SKM-1 treated with dmso at 0.1 percent for 144 hours (cell line): ENCODE measurements around the gene VSIG4.

Experiments
- DNase-seq: peaks from one replicate; lab custom pipeline; 2025; ENCODE audit not compliant: unreplicated experiment; lab: John Stamatoyannopoulos, UW

VSIG4 gene

GRCh38 chrX:66009231-66009845, 30.5 kb downstream of the VSIG4 start:
- no peak for DNase-seq

DNA sequence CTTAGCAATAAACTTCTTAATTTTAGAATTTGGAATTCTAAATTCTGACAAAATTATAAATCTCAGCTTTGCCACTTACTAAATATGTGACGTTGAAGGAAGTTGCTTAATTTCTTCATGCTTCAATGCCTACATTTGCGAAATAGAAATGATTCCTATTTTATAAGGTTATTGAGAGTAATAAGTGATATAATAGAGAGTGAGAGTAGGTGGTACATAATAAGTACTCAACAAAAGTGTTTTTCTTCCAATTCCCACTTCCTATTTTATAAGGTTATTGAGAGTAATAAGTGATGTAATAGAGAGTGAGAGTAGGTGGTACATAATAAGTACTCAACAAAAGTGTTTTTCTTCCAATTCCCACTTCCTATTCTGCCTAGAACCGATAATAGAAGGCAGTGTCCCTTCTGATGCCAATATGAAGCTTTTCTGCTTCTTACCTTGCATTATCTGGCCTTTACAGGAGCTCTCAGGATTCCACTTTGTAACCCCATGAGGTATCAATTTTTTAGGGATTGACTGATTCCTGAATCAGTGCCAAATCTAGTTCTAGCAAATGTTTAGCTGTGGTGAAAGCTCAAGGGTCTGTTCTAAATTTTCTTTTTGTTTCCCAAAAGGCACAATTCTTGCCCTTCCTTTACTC, 31.4 kb downstream of the VSIG4 start:
- DNase-seq: no peak

- DNase-seq: no peak
These were observed 32.0 kb downstream of the VSIG4 start for GRCh38 chrX:66007851-66008250.

GRCh38 chrX:66005830-66006449, 33.9 kb downstream of the VSIG4 start:
- DNase-seq: peak; percentile 29

GRCh38 chrX:66004928-66005829, 34.7 kb downstream of the VSIG4 start:
- DNase-seq: peak; percentile 87

DNA sequence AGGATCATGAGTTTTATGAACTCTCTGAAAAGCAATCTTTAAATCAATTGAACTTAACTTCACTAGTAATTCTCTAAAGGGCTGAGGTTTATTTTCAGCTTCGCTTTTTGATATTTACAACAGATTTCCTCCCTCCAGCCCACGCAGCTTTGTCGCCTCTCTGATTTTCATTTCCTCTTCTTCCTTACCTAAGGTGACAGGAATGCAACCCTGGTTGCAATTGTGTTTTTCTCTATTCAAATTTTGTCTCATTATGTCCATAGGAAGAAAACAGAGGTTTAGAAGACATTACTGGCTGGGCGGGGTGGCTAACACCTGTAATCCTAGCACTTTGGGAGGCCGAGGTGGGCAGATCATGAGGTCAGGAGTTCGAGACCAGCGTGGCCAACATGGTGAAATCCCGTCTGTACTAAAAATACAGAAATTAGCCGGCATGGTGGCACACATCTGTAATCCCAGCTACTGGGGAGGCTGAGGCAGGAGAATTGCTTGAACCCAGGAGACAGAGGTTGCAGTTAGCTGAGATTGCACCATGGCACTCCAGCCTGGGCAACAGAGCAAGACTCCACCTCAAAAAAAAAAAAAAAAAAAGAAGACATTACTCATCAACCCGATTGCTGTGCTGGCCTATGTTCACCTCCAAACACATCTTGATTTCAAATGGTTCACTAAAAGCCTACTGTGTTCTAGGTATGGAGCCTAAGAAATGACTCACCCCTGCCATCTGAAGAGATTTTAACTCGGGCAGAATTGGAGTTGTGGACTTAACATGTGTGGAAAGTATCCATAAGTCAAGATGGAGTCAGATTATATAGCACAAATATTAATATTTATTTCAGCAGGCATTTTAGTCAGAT, 36.8 kb downstream of the VSIG4 start:
- no peak for DNase-seq

DNA sequence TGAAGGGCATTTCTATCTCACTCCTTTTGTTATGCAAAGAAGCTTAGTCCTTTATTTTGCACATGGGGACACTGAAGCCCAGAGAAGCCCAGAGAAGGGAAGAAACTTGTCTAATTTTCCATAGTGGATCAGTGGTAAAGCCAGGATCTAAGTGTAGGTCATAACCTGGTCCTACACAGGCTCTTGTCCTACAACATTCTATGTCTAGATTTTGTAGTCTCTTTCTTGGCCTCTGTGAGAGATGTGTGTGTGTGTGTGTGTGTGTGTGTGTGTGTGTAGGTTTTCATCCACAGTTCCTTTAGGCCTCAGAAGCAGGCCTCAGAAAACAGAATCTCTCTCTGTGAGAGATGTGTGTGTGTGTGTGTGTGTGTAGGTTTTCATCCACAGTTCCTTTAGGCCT, 38.3 kb downstream of the VSIG4 start:
- no peak for DNase-seq

DNA sequence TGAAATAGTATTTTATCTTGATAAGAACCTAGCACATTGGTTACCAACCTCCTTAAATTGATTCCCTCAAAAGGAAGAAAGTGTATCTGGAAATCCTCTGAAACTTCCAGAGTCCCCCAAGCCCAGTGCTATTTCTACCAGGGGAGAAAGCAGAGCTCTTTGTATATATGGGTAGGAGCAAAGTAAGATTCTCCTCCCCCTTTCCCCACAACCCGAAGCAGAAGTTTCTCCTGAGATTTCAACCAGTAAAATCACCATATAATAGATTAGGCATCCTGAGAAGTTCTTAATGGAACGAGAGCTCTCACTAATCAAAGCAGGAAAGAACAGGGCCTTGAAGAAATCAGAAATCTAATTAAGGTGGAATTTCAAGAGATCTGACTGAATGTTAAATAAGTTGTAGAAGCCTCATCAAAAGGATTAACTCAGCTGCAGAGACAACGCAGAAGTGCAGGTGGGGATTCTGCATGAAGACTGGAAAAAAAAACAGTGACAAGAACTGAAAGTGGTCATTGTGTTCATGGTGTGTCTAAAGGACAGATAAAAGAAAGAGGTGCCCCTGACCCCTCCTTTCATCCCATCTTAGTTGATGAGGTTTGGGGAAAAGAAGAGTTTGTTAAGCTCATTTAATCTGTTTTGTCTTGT, 39.1 kb downstream of the VSIG4 start:
- DNase-seq: no peak

GRCh38 chrX:66000178-66000577, 39.7 kb downstream of the VSIG4 start:
- DNase-seq: no peak

DNA sequence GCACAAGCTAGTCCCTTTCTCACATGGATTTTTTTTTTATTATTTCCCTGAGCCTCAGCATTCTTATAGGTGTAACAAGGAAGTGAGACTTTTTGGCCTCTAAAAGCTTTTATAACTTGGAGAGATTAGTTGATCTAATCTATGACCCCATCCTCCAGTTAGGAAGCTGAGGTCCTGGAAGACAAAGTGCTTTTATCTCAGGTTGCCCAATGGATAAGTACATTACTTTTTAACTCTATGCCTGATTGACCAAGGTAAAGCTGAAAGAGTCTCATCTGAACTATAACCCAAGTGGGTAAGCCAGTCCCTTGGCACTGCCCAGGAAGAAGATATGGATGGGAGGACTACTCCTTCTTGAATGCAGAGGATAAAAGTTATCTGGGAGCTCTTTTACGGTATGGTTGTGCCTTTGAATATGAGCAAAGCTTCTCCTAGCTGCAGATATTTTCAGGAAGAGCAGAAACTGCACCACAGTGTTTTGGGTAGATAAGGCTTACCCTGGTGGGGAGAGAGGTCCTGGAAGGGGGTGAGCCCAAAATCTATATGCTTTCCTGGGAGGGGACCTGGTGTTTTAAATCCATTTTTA, 40.2 kb downstream of the VSIG4 start:
- DNase-seq: no peak

GRCh38 chrX:65999029-65999562, 40.8 kb downstream of the VSIG4 start:
- DNase-seq: no peak

GRCh38 chrX:65997978-65998717, 41.7 kb downstream of the VSIG4 start:
- peak; percentile 91 for DNase-seq

DNA sequence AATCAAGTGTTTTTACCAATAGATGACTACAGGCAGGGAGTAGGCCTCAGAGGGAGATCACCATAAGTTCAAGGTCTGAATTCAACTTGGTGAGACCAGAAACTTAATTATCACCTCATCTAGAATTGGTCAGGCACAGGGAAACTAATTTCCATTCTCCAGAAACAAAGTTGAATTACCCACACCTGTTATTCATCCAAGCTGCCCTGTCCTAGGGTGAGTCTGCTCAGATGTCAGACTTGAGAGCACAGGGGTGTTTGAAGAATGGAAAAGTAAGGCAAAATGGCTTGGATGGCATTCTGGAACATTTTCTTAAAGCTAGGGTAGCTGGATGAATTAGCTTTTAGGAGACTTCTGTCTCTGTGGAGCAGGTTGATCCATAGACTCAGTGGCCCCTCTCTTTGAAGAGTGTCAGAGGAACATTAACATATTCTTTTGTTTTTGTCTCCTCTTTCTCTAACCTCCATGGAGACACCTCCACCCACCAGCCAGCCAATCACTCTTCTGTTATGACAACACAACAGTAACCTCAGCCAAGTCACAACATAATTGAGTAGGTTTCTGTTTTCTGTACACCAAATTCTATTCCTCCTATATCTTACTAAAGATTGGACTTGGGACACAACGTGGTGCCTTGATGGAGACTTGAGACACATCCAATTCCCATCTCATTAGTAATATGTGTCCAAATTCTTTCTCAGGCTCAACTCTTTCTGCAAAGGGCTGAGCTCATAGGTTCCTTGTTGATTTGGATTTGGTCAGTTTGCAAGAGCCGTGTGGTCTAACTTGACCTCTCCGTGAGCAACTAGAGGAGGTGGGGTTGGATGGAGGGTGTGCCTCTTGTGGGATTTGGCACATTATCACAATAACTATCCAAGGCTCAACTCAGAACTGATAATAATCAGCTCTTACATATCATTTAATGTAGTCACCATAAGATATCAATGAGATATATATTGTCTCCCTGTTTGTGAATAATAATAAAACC, 45.1 kb downstream of the VSIG4 start:
- no peak for DNase-seq

DNA sequence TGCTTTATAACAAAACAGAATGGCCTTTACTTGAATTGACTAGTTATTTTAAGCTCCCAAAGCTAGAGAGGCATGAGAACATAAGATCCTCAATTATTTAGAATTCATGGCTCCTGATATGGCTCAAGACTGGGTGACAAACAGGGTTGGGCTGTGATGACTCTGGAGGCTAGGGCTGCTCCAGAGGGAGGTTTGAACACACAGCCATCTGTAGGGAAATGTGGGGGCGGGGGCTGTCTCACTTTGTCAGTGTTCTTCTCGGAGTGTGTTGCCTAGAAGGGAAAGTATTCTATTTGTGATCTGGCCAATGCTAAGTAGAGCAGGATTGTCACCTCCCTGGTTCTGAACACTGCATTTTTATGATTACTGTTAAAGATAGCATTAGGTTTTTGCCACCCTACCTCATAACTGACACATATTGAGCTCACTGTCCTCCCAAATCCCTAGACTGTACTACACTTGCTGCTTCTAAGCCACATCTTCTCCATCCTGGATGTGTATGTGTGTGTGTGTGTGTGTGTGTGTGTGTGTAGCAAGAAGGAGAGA, 45.9 kb downstream of the VSIG4 start:
- no peak for DNase-seq

DNA sequence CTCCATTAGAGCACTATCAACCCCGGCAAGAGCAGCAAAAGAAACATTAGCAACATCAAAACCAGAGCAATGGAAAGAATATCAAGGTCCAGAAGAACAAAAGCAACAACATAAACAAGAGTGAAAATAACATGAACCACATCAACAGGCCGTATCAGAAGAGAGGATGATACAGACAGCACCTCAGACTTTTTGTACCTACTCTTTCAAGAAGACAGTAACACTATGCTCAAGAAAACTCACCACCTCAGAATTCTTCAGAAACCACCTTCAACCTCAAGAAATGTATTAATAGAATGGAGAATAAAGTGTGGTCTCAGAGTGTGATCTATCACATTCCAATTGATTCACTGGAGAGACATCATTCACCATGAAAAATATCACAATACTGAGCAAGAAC, 46.5 kb downstream of the VSIG4 start:
- DNase-seq: no peak

DNA sequence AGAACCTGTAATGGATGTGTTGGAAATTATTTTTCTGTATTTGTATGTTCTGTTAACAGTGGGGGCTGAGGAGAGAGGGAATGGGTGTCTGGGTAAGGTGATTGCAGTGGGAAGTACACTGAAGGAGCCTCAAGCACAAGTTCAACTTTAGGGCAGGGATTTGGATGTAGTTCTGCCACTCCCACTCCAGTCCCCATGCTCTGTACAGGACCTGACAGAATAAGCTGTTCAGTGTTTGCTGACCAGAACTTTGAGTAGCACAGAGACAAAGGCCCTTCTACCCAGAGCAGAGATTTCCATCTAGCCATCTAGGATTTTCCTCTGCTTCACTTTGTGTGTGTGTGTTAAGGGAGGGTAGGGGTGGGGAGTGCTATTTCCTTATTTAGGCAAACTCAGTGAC, 49.2 kb downstream of the VSIG4 start:
- no peak for DNase-seq

GRCh38 chrX:65987811-65988210, 52.1 kb downstream of the VSIG4 start:
- peak; percentile 50 for DNase-seq
